PFSK-1 (cell line): Measurements from ENCODE around the gene ATG9A.

Experiments used
- POLR2AphosphoS5 ChIP-seq: IDR thresholded peaks from 2 replicates; pipeline ENCODE4 v1.6.1; 2012; ENCODE audit warnings: low read depth, mild to moderate bottlenecking, control low read depth, low read length, moderate library complexity
- TAF1 ChIP-seq: IDR thresholded peaks from 2 replicates; pipeline ENCODE4 v1.6.1; 2012; ENCODE audit warnings: low read length, control low read depth, borderline replicate concordance; ENCODE audit not compliant: insufficient read depth

- no peak for TF ChIP-seq TAF1
- no peak for TF ChIP-seq POLR2AphosphoS5
Observed at GRCh38 chr2:219215871-219216534, 13.4 kb downstream of the ATG9A start.
